ENCODE measurements around the gene CHAMP1. TPM values are rescaled to one million over a fixed set of nuclear protein-coding genes. Genes with fewer than 3 reads are reported as not detected.

The CHAMP1 gene
- total RNA-seq (ENCODE audit: unreplicated experiment): 29.5 TPM
- long read RNA-seq: 0 reads

- no peaks in the 10 kb centered on the region for H3K36me3 Mint-ChIP-seq (ENCODE audit: unreplicated experiment)
- peaks cover 24% of the 10 kb centered on the region for H3K4me1 Mint-ChIP-seq (ENCODE audit: low read depth, unreplicated experiment)
- peak; percentile 93 for DNase-seq
- H3K27ac Mint-ChIP-seq (ENCODE audit: unreplicated experiment): peak within 1 kb of the TSS; percentile 87
- peaks cover 5% of the 10 kb centered on the region for H3K9me3 Mint-ChIP-seq (ENCODE audit: unreplicated experiment)
- TF ChIP-seq CTCF (IDR thresholded peaks at IDR 0.05; ENCODE audit: partially characterized antibody, unreplicated experiment): no peak
- peaks cover 10% of the 10 kb centered on the region for H3K27me3 Mint-ChIP-seq (ENCODE audit: unreplicated experiment)
- H3K4me3 Mint-ChIP-seq (ENCODE audit: unreplicated experiment): peak within 1 kb of the TSS; percentile 97
Measured at GRCh38 chr13:114314074-114314912, at the start of gene CHAMP1. TSS of gene CHAMP1 (plus strand) at chr13:114314503. CDS start at chr13:114323843, 9,340 bp downstream.

- H3K36me3 Mint-ChIP-seq (ENCODE audit: unreplicated experiment): peaks cover 2% of the 10 kb centered on the region
- TF ChIP-seq CTCF (IDR thresholded peaks at IDR 0.05; ENCODE audit: partially characterized antibody, unreplicated experiment): no peak
- H3K4me1 Mint-ChIP-seq (ENCODE audit: low read depth, unreplicated experiment): no peaks in the 10 kb centered on the region
- H3K27me3 Mint-ChIP-seq (ENCODE audit: unreplicated experiment): no peaks in the 10 kb centered on the region
- H3K4me3 Mint-ChIP-seq (ENCODE audit: unreplicated experiment): no peak overlapping the region
- H3K9me3 Mint-ChIP-seq (ENCODE audit: unreplicated experiment): no peaks in the 10 kb centered on the region
- no peak for DNase-seq
- no peak overlapping the region for H3K27ac Mint-ChIP-seq (ENCODE audit: unreplicated experiment)
Measured at GRCh38 chr13:114264886-114265611, 49.3 kb upstream of the CHAMP1 start.

GRCh38 chr13:114266241-114266640 lies 48.1 kb upstream of the CHAMP1 start:
- TF ChIP-seq CTCF (IDR thresholded peaks at IDR 0.05; ENCODE audit: partially characterized antibody, unreplicated experiment): no peak
- Mint-ChIP-seq H3K9me3 (ENCODE audit: unreplicated experiment) (peaks cover 1% of the 10 kb centered on the region), H3K27ac (ENCODE audit: unreplicated experiment) (no peak overlapping the region), H3K36me3 (ENCODE audit: unreplicated experiment) (peaks cover 4% of the 10 kb centered on the region), H3K27me3 (ENCODE audit: unreplicated experiment) (peaks cover 2% of the 10 kb centered on the region), H3K4me3 (ENCODE audit: unreplicated experiment) (no peak overlapping the region), H3K4me1 (ENCODE audit: low read depth, unreplicated experiment) (no peaks in the 10 kb centered on the region)
- no peak for DNase-seq

- H3K4me1 Mint-ChIP-seq (ENCODE audit: low read depth, unreplicated experiment): no peaks in the 10 kb centered on the region
- peaks cover 14% of the 10 kb centered on the region for H3K36me3 Mint-ChIP-seq (ENCODE audit: unreplicated experiment)
Measured at GRCh38 chr13:114268344-114269280, 45.7 kb upstream of the CHAMP1 start.

More at GRCh38 chr13:114268344-114269280, 45.7 kb upstream of the CHAMP1 start:
- no peak for TF ChIP-seq CTCF (IDR thresholded peaks at IDR 0.05; ENCODE audit: partially characterized antibody, unreplicated experiment)
- peaks cover 2% of the 10 kb centered on the region for H3K27me3 Mint-ChIP-seq (ENCODE audit: unreplicated experiment)
- no peak overlapping the region for H3K4me3 Mint-ChIP-seq (ENCODE audit: unreplicated experiment)
- H3K9me3 Mint-ChIP-seq (ENCODE audit: unreplicated experiment): peaks cover 1% of the 10 kb centered on the region
- no peak for DNase-seq
- no peak overlapping the region for H3K27ac Mint-ChIP-seq (ENCODE audit: unreplicated experiment)
